HG02938 (cell line): ENCODE results near the gene SEC61G.

Source experiments
- ATAC-seq: cut with Tn5 transposase; IDR thresholded peaks from one replicate; pipeline ENCODE4 v1.9.1; 2021; ENCODE audit warnings: mild to moderate bottlenecking, moderate library complexity; ENCODE audit not compliant: unreplicated experiment

Gene SEC61G

GRCh38 chr7:54758702-54759592 lies at the start of gene SEC61G:
Gene SEC61G (minus strand): TSS chr7:54759211. CDS start chr7:54757588, 1,623 bp downstream.
- peak; percentile 91 for ATAC-seq

- no peak for ATAC-seq
These were observed 43.8 kb upstream of the SEC61G start for GRCh38 chr7:54802841-54803240.

GRCh38 chr7:54802114-54802513 lies 43.1 kb upstream of the SEC61G start:
- no peak for ATAC-seq

GRCh38 chr7:54799792-54800191 lies 40.8 kb upstream of the SEC61G start:
- no peak for ATAC-seq

GRCh38 chr7:54798530-54798929 lies 39.5 kb upstream of the SEC61G start:
- ATAC-seq: no peak

- ATAC-seq: no peak
These were observed 37.8 kb upstream of the SEC61G start for GRCh38 chr7:54796853-54797252.

GRCh38 chr7:54796150-54796549 lies 37.1 kb upstream of the SEC61G start:
- no peak for ATAC-seq

- ATAC-seq: no peak
These were observed 33.4 kb upstream of the SEC61G start for GRCh38 chr7:54792383-54792782.

GRCh38 chr7:54788664-54789063 lies 29.7 kb upstream of the SEC61G start:
- peak; percentile 89 for ATAC-seq

- ATAC-seq: no peak
These were observed 26.2 kb upstream of the SEC61G start for GRCh38 chr7:54785261-54785660.

- ATAC-seq: no peak
These were observed 24.9 kb upstream of the SEC61G start for GRCh38 chr7:54783952-54784351.

GRCh38 chr7:54782829-54783228 lies 23.8 kb upstream of the SEC61G start:
- no peak for ATAC-seq

- no peak for ATAC-seq
These were observed 23.3 kb upstream of the SEC61G start for GRCh38 chr7:54782314-54782713.

- no peak for ATAC-seq
These were observed 22.3 kb upstream of the SEC61G start for GRCh38 chr7:54781134-54781920.

- no peak for ATAC-seq
These were observed 21.5 kb upstream of the SEC61G start for GRCh38 chr7:54780490-54780889.

- ATAC-seq: no peak
These were observed 19.9 kb upstream of the SEC61G start for GRCh38 chr7:54778696-54779540.

- no peak for ATAC-seq
These were observed 19.2 kb upstream of the SEC61G start for GRCh38 chr7:54778166-54778565.

GRCh38 chr7:54774785-54775740 lies 16.1 kb upstream of the SEC61G start:
- no peak for ATAC-seq

GRCh38 chr7:54773472-54774399 lies 14.7 kb upstream of the SEC61G start:
- peak; percentile 76 for ATAC-seq
